ENCODE data around the gene FLYWCH2.

DNA sequence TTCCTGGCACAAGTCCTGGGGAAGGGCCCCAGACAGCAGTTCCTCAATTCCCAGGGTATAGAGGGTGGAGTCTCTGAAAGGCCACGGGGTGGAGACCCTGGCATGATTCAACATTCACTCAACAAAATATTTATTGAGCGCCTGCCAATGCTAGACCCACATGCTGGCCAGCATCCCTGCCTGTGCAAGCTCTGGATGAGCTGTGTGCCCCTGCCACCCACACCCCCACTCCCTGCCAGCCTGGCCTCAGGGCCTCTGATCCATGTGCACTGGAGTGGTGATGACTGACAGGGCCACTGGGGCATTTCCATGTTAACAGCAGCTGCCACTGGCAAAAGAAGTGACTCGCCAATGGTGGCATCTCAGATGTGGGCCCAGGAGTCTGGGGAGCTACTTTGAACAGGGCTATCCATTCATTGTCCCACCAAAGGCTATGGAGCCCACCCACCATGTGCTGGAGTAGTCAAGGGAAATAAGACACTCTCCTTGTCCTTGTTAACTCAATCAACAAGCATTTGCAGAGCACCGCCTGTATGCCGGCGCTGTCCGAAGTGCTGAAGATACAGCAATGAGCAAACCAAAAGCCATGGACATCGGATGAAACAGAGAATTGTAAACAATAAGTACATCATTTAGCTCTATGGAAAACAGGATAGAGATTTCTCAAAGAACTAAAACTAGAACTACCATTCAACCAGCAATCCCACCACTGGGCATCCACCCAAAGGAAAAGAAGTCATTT lies 22.0 kb upstream of the FLYWCH2 start:
- TF ChIP-seq, protein P1, sequence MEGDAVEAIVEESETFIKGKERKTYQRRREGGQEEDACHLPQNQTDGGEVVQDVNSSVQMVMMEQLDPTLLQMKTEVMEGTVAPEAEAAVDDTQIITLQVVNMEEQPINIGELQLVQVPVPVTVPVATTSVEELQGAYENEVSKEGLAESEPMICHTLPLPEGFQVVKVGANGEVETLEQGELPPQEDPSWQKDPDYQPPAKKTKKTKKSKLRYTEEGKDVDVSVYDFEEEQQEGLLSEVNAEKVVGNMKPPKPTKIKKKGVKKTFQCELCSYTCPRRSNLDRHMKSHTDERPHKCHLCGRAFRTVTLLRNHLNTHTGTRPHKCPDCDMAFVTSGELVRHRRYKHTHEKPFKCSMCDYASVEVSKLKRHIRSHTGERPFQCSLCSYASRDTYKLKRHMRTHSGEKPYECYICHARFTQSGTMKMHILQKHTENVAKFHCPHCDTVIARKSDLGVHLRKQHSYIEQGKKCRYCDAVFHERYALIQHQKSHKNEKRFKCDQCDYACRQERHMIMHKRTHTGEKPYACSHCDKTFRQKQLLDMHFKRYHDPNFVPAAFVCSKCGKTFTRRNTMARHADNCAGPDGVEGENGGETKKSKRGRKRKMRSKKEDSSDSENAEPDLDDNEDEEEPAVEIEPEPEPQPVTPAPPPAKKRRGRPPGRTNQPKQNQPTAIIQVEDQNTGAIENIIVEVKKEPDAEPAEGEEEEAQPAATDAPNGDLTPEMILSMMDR (IDR thresholded peaks at IDR 0.05), result no peak
- TF ChIP-seq POLR2A (IDR thresholded peaks at IDR 0.05), result no peak
